Epidermal melanocyte (primary cell): ENCODE results near the gene QPCT.
"Not testable (repeated sequence)": the region's sequence is repeated elsewhere in the genome, so short reads cannot be mapped to it uniquely, and the experiment has no call there.

Experiments used
- DNase-seq: peaks from one replicate; pipeline ENCODE4 v3.0.0; 2011; ENCODE audit warnings: low spot score; ENCODE audit not compliant: insufficient read length

QPCT gene

DNA sequence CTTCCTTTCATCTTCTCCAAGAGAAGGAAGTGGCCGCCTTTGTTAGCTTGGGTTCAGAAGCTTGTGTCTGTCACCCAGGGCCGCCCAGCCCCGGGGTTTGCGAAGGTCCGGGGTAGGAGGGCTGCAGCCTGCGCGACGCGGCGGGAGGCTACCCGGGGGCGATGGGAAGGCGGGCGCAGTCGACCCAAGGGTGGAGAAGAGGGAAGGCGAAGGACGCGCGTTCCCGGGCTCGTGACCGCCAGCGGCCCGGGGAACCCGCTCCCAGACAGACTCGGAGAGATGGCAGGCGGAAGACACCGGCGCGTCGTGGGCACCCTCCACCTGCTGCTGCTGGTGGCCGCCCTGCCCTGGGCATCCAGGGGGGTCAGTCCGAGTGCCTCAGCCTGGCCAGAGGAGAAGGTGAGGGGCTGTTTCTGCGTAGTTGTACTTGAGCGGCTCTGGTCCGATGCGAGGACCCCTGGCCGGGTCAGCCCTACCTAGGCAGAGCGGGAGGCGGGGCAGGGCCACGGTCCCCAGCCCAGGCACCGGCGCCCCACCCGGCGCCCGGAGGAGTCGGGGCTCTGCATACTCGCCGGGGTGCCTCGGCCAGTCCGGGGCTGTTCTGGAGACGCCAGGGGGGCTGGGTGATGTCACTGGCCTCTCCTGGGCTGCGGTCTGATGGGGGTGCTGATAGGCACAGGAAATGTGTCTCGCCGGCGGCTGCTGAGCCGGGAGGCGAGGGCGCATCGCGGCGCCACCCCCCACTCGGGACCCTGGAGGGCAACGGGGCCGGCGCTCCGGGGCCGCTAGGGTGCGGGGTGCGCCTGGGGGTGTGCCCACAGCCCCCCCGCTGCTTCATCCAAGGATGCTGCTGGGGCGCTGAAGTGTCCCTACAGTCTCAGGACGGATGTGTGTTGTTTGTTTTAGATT, at the start of gene QPCT:
Gene QPCT (plus strand): TSS at position 178 of the 909 bp plus-strand sequence. CDS start 102 bp downstream, at position 280.
- DNase-seq = peak; percentile 54

GRCh38 chr2:37294858-37295257, 49.6 kb upstream of the QPCT start:
- DNase-seq = not testable (repeated sequence)

GRCh38 chr2:37295469-37296073, 48.9 kb upstream of the QPCT start:
- DNase-seq = no peak

DNA sequence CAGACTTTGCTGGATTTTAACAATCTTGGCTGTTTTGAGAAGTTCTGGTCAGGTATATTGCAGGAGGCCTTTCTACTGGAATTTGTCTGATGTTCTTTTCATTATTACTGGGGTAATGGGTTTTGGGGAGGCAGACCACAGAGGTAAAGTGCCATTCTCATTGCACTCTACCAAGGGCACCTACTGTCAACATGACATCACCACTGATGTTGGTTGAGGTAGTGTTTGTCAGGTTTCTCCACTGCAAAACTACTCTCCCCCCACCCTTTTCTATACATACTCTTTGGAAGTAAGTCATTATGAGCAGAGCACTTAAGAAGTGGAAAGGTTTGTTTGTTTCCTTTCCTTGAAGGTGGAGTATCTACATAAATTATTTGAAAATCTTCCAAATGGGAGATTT, 46.8 kb upstream of the QPCT start:
- DNase-seq = no peak

DNA sequence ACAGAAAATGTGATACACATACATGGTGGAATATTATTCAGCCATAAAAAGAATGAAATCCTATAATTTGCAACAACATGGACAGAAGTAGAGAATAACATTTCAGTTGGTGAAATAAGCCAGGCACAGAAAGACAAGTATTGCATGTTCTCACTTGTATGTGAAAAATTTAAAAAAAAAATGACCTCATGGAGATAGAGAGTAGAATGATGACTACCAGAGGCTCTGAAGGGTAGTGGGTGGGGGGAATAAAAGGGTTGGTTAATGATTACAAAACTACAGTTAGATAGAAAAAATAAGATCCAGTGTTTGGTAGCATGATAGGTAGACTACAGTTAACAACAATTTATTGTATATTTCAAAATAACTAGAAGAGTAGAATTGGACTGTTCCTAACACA, 44.3 kb upstream of the QPCT start:
- DNase-seq = no peak

GRCh38 chr2:37300578-37300977, 43.9 kb upstream of the QPCT start:
- DNase-seq = no peak

DNA sequence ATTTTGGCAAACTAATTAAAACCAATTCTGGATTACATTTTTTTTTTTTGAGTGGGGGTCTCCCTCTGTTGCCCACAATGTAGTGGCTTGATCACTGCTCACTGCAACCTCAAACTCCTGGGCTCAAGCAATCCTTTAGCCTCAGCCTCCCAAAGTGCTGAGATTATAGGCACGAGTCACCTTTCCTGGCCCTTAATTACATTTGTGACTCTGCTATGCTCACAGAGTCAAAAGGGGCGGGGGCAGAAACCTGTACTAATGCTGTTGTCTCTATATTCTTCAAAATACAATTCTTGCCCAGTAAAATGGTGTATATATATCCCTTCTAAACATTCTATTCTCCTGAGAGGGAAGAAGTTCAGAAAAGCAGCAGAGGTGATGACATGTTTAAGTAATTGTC, 43.0 kb upstream of the QPCT start:
- no peak for DNase-seq

DNA sequence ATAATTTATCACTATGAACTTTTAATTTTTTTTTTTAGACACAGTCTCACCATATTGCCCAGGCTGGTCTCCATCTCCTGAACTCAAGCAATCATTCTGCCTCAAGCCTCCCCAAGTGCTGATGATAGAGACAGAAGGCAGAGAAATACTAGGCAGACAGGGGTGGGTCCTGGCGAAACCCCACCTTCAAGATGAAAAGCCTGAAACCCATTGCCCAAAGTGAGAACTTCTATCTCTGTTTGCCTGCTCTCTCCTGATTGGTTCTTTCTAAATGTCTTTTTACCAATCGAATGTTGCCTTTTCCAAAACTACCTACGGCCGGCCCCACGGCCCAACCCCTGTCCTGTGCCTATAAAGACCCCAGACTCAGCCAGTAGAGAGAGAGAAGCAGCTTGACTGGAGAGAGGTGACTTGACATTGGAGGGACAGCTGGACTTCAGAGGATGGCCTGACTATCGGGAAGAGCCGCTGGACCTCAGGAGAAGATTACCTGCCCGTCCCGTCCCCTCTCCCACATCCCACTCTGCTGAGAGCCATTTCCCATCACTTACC, 41.7 kb upstream of the QPCT start:
- DNase-seq = no peak

DNA sequence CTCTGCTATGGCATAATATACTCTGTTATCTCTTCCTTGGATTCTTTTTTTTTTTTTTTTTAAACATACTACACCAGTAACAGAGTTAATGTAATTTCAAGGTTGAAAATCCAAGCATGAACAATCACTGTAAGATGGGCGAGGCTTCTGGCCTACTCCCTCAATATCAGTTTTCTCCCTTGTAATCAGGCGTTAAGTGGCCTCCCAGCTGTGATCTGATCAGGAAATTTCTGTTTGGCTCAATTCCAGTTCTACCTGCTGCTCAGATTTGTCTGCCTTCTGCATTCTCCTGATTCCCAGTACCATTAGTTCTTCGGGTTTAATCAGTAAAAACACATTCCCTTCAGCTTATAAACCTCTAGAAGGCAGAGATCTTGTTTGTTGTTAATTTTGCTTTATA, 38.4 kb upstream of the QPCT start:
- DNase-seq = no peak

- no peak for DNase-seq
Measured at GRCh38 chr2:37307500-37307899, 36.9 kb upstream of the QPCT start.

GRCh38 chr2:37315364-37315763, 29.1 kb upstream of the QPCT start:
- no peak for DNase-seq

DNA sequence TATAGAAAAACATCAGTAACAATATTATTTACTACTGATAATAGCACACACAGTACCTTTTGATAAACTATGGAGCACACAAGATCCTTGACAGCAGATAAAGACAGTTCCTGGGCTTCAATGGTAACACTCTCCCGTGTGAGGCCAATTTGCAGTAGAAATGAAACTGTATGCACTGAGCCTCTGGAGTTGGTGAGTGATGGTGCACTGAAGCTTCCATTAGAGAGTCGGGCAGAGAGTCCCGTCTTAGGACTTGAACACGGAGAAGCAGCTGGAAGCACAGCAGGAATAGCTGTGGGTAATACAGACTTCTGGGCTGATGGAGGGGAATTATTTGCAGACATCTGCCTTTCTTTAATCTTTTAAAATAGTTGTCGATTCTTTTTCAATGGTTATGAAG, 28.2 kb upstream of the QPCT start:
- DNase-seq = no peak

DNA sequence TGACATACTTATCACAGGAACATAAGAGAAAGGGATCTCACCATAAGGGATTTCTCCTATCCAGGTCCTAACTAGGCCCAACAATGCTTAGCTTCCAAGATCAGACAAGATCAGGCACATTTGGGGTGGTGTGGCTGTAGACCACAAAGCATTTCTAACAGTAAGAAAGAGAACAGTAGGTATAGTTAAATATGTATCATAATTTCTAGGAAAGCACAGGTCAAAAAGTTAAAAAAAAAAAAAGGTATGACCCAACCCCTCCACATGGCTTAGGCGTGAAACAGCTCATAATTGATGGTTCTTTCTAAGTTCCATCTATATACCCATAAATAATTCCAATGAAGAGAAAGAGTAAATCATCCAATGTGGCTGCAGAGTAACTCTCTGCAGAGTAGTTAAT, 26.7 kb upstream of the QPCT start:
- DNase-seq = no peak

DNA sequence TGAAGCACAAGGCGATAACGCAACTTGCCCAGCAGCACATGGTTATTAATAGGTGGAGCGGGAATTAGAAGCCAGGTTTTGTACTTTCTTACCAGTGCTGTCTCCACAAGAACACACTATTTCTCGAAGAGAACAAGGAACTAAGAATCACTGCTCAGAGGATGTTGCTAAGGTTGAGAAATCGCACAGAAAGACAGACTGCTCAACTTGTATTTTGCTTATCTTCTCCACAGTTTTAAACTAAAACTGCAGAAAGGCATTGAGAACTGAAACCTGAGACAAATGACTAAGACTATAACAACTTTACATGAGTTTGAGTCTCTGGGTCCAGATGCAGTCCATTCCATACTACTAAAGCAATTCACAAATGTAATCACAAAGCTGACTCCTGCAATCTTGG, 26.0 kb upstream of the QPCT start:
- peak; percentile 35 for DNase-seq

- no peak for DNase-seq
Measured at GRCh38 chr2:37319754-37320609, 24.4 kb upstream of the QPCT start.

GRCh38 chr2:37321029-37321682, 23.3 kb upstream of the QPCT start:
- no peak for DNase-seq

DNA sequence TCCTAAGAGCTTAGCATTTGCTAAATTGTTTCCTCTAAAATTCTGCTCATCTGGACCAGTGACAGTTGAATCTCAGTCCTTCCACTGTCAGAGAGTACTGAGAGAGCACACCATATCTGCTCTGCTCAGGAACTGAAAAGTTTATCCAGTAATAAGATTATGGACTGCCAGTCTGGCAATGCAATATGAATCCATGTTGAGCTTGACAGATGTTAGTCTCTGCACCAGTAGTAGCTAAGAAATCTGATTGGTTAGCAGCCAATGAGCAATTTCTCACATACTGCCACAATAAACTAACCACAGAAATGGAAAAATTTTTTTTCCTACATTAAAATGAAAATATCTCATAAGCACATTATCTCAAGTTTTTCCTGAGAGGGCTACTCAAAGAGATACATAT, 22.1 kb upstream of the QPCT start:
- DNase-seq = no peak

DNA sequence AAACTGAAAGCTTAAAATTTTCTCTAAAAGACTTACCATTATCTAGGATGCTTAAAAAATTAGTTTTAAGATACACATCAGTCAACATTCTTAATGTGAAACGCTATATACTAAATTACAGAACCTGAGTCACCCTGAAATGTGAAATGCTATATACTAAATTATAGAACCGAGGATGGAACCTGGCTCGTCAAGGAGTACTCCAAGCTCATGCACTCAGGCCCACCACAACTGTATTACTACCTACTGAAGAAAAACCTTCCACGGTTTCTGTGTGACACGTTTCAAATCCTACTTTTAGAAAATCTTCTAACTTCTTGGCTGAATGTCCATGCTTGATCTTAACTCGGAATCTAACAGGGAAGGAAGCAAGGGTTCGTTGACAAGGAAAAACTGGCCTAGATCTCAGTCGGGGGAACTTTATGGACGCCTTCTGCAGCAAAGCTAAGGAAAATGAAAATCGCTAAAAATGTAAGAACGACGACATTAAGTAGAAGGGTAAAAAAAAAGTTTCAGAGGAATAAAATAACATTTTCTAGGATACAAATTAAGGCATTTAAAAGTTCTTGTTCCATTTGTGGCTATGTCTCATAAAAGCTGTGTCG, 21.2 kb upstream of the QPCT start:
- no peak for DNase-seq

GRCh38 chr2:37323781-37324535, 20.5 kb upstream of the QPCT start:
- no peak for DNase-seq

DNA sequence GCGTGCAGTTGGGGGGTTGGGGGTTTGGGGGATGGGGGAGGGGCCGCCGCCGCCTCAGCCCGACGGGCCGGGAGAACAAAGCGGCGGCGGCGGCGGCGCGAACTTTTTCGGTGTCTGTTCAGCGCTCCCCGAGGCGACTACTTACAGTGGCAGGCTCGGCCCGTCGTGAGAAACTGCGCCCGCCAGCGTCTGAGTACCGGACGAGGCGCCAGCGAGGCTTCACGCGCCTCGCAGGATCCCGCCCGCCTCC, 20.0 kb upstream of the QPCT start:
- no peak for DNase-seq
